Measurements from ENCODE around the gene SYNDIG1L.

The SYNDIG1L gene

GRCh38 chr14:74415115-74415437 is 10.9 kb downstream of the SYNDIG1L start:
- H3K9me3 ChIP-seq (ENCODE audit: control insufficient read depth, insufficient read depth, low read length), result no peaks in the 10 kb centered on the region
- H3K4me3 ChIP-seq (ENCODE audit: low read depth, low read length), result no peak overlapping the region
- peaks cover 18% of the 10 kb centered on the region for H3K4me1 ChIP-seq (ENCODE audit: control insufficient read depth, insufficient read depth, low read length)
- H3K27me3 ChIP-seq (ENCODE audit: control insufficient read depth, insufficient read depth, low read length), result peaks cover 3% of the 10 kb centered on the region; the same call in 1 of the 2 replicates
- no peaks in the 10 kb centered on the region for H3K36me3 ChIP-seq (ENCODE audit: control insufficient read depth, insufficient read depth, low read length)
- H3K27ac ChIP-seq (ENCODE audit: low read depth, low read length), result peak overlapping the region; percentile 61
- no peak overlapping the region for H3K9ac ChIP-seq (ENCODE audit: low read depth, low read length)

- Histone ChIP-seq H3K4me1 (ENCODE audit: control insufficient read depth, insufficient read depth, low read length) (peaks cover 18% of the 10 kb centered on the region), H3K9me3 (ENCODE audit: control insufficient read depth, insufficient read depth, low read length) (no peaks in the 10 kb centered on the region), H3K36me3 (ENCODE audit: control insufficient read depth, insufficient read depth, low read length) (no peaks in the 10 kb centered on the region), H3K27ac (ENCODE audit: low read depth, low read length) (peak overlapping the region; percentile 61), H3K4me3 (ENCODE audit: low read depth, low read length) (no peak overlapping the region), H3K9ac (ENCODE audit: low read depth, low read length) (no peak overlapping the region), H3K27me3 (ENCODE audit: control insufficient read depth, insufficient read depth, low read length) (peaks cover 3% of the 10 kb centered on the region; the same call in 1 of the 2 replicates)
Observed at GRCh38 chr14:74414403-74415114, 11.5 kb downstream of the SYNDIG1L start.

GRCh38 chr14:74413627-74414026 is 12.4 kb downstream of the SYNDIG1L start:
- H3K9ac ChIP-seq (ENCODE audit: low read depth, low read length), result no peak overlapping the region
- H3K27me3 ChIP-seq (ENCODE audit: control insufficient read depth, insufficient read depth, low read length), result peaks cover 3% of the 10 kb centered on the region; the same call in 1 of the 2 replicates
- H3K36me3 ChIP-seq (ENCODE audit: control insufficient read depth, insufficient read depth, low read length), result no peaks in the 10 kb centered on the region
- no peak overlapping the region for H3K4me3 ChIP-seq (ENCODE audit: low read depth, low read length)
- H3K27ac ChIP-seq (ENCODE audit: low read depth, low read length), result no peak overlapping the region
- H3K9me3 ChIP-seq (ENCODE audit: control insufficient read depth, insufficient read depth, low read length), result no peaks in the 10 kb centered on the region
- peaks cover 18% of the 10 kb centered on the region for H3K4me1 ChIP-seq (ENCODE audit: control insufficient read depth, insufficient read depth, low read length)

- Histone ChIP-seq H3K9me3 (ENCODE audit: control insufficient read depth, insufficient read depth, low read length) (no peaks in the 10 kb centered on the region), H3K4me3 (ENCODE audit: low read depth, low read length) (no peak overlapping the region), H3K4me1 (ENCODE audit: control insufficient read depth, insufficient read depth, low read length) (peaks cover 18% of the 10 kb centered on the region), H3K9ac (ENCODE audit: low read depth, low read length) (no peak overlapping the region), H3K36me3 (ENCODE audit: control insufficient read depth, insufficient read depth, low read length) (no peaks in the 10 kb centered on the region), H3K27me3 (ENCODE audit: control insufficient read depth, insufficient read depth, low read length) (peaks cover 3% of the 10 kb centered on the region; the same call in 1 of the 2 replicates), H3K27ac (ENCODE audit: low read depth, low read length) (no peak overlapping the region)
Observed at GRCh38 chr14:74412753-74413152, 13.3 kb downstream of the SYNDIG1L start.

GRCh38 chr14:74411671-74412070 is 14.3 kb downstream of the SYNDIG1L start:
- peaks cover 18% of the 10 kb centered on the region for H3K4me1 ChIP-seq (ENCODE audit: control insufficient read depth, insufficient read depth, low read length)
- no peaks in the 10 kb centered on the region for H3K9me3 ChIP-seq (ENCODE audit: control insufficient read depth, insufficient read depth, low read length)
- H3K27me3 ChIP-seq (ENCODE audit: control insufficient read depth, insufficient read depth, low read length), result peaks cover 3% of the 10 kb centered on the region; the same call in 1 of the 2 replicates
- no peaks in the 10 kb centered on the region for H3K36me3 ChIP-seq (ENCODE audit: control insufficient read depth, insufficient read depth, low read length)
- no peak overlapping the region for H3K4me3 ChIP-seq (ENCODE audit: low read depth, low read length)
- H3K27ac ChIP-seq (ENCODE audit: low read depth, low read length), result no peak overlapping the region
- no peak overlapping the region for H3K9ac ChIP-seq (ENCODE audit: low read depth, low read length)

GRCh38 chr14:74409441-74409840 is 16.6 kb downstream of the SYNDIG1L start:
- H3K27me3 ChIP-seq (ENCODE audit: control insufficient read depth, insufficient read depth, low read length), result peaks cover 3% of the 10 kb centered on the region; the same call in 1 of the 2 replicates
- no peaks in the 10 kb centered on the region for H3K36me3 ChIP-seq (ENCODE audit: control insufficient read depth, insufficient read depth, low read length)
- no peak overlapping the region for H3K4me3 ChIP-seq (ENCODE audit: low read depth, low read length)
- no peak overlapping the region for H3K9ac ChIP-seq (ENCODE audit: low read depth, low read length)
- H3K9me3 ChIP-seq (ENCODE audit: control insufficient read depth, insufficient read depth, low read length), result no peaks in the 10 kb centered on the region
- no peak overlapping the region for H3K27ac ChIP-seq (ENCODE audit: low read depth, low read length)
- H3K4me1 ChIP-seq (ENCODE audit: control insufficient read depth, insufficient read depth, low read length), result peaks cover 8% of the 10 kb centered on the region

- H3K27ac ChIP-seq (ENCODE audit: low read depth, low read length), result no peak overlapping the region
- peaks cover 2% of the 10 kb centered on the region; the same call in 1 of the 2 replicates for H3K4me1 ChIP-seq (ENCODE audit: control insufficient read depth, insufficient read depth, low read length)
- no peaks in the 10 kb centered on the region for H3K9me3 ChIP-seq (ENCODE audit: control insufficient read depth, insufficient read depth, low read length)
- peaks cover 3% of the 10 kb centered on the region; the same call in 1 of the 2 replicates for H3K27me3 ChIP-seq (ENCODE audit: control insufficient read depth, insufficient read depth, low read length)
- H3K9ac ChIP-seq (ENCODE audit: low read depth, low read length), result no peak overlapping the region
- no peaks in the 10 kb centered on the region for H3K36me3 ChIP-seq (ENCODE audit: control insufficient read depth, insufficient read depth, low read length)
- no peak overlapping the region for H3K4me3 ChIP-seq (ENCODE audit: low read depth, low read length)
Observed at GRCh38 chr14:74408870-74409269, 17.1 kb downstream of the SYNDIG1L start.

GRCh38 chr14:74407801-74408154 is 18.2 kb downstream of the SYNDIG1L start:
- Histone ChIP-seq H3K4me1 (ENCODE audit: control insufficient read depth, insufficient read depth, low read length) (peaks cover 3% of the 10 kb centered on the region; the same call in 1 of the 2 replicates), H3K9me3 (ENCODE audit: control insufficient read depth, insufficient read depth, low read length) (no peaks in the 10 kb centered on the region), H3K9ac (ENCODE audit: low read depth, low read length) (no peak overlapping the region), H3K27me3 (ENCODE audit: control insufficient read depth, insufficient read depth, low read length) (no peaks in the 10 kb centered on the region; the same call in 1 of the 2 replicates), H3K27ac (ENCODE audit: low read depth, low read length) (no peak overlapping the region), H3K36me3 (ENCODE audit: control insufficient read depth, insufficient read depth, low read length) (no peaks in the 10 kb centered on the region), H3K4me3 (ENCODE audit: low read depth, low read length) (no peak overlapping the region)

- H3K9ac ChIP-seq (ENCODE audit: low read depth, low read length), result no peak overlapping the region
Observed at GRCh38 chr14:74407021-74407800, 18.8 kb downstream of the SYNDIG1L start.

GRCh38 chr14:74405663-74406062 is 20.3 kb downstream of the SYNDIG1L start:
- H3K4me3 ChIP-seq (ENCODE audit: low read depth, low read length), result no peak overlapping the region
- H3K4me1 ChIP-seq (ENCODE audit: control insufficient read depth, insufficient read depth, low read length), result peaks cover 21% of the 10 kb centered on the region
- no peaks in the 10 kb centered on the region for H3K27me3 ChIP-seq (ENCODE audit: control insufficient read depth, insufficient read depth, low read length)
- H3K9me3 ChIP-seq (ENCODE audit: control insufficient read depth, insufficient read depth, low read length), result no peaks in the 10 kb centered on the region
- no peak overlapping the region for H3K9ac ChIP-seq (ENCODE audit: low read depth, low read length)
- H3K36me3 ChIP-seq (ENCODE audit: control insufficient read depth, insufficient read depth, low read length), result no peaks in the 10 kb centered on the region
- H3K27ac ChIP-seq (ENCODE audit: low read depth, low read length), result no peak overlapping the region

More at GRCh38 chr14:74407021-74407800, 18.8 kb downstream of the SYNDIG1L start:
- Histone ChIP-seq H3K27ac (ENCODE audit: low read depth, low read length) (no peak overlapping the region), H3K36me3 (ENCODE audit: control insufficient read depth, insufficient read depth, low read length) (no peaks in the 10 kb centered on the region), H3K9me3 (ENCODE audit: control insufficient read depth, insufficient read depth, low read length) (no peaks in the 10 kb centered on the region), H3K4me1 (ENCODE audit: control insufficient read depth, insufficient read depth, low read length) (peaks cover 7% of the 10 kb centered on the region; the same call in 1 of the 2 replicates), H3K4me3 (ENCODE audit: low read depth, low read length) (no peak overlapping the region), H3K27me3 (ENCODE audit: control insufficient read depth, insufficient read depth, low read length) (no peaks in the 10 kb centered on the region)

GRCh38 chr14:74404435-74404834 is 21.6 kb downstream of the SYNDIG1L start:
- Histone ChIP-seq H3K4me1 (ENCODE audit: control insufficient read depth, insufficient read depth, low read length) (peaks cover 21% of the 10 kb centered on the region), H3K27ac (ENCODE audit: low read depth, low read length) (no peak overlapping the region), H3K36me3 (ENCODE audit: control insufficient read depth, insufficient read depth, low read length) (no peaks in the 10 kb centered on the region), H3K4me3 (ENCODE audit: low read depth, low read length) (no peak overlapping the region), H3K27me3 (ENCODE audit: control insufficient read depth, insufficient read depth, low read length) (no peaks in the 10 kb centered on the region), H3K9me3 (ENCODE audit: control insufficient read depth, insufficient read depth, low read length) (no peaks in the 10 kb centered on the region), H3K9ac (ENCODE audit: low read depth, low read length) (no peak overlapping the region)
